GM18499 (cell line): Measurements from ENCODE around the gene MBP.

ENCODE experiments used
- ATAC-seq: cut with Tn5 transposase; IDR thresholded peaks from one replicate; pipeline ENCODE4 v1.9.1; 2021; ENCODE audit warnings: moderate number of reproducible peaks; ENCODE audit not compliant: insufficient read depth, unreplicated experiment

Gene MBP

GRCh38 chr18:77069931-77070330 lies 62.7 kb downstream of the MBP start:
- ATAC-seq: no peak

GRCh38 chr18:77069482-77069881 lies 63.1 kb downstream of the MBP start:
- ATAC-seq: no peak

- ATAC-seq: no peak
Observed at GRCh38 chr18:77068321-77069312, 64.0 kb downstream of the MBP start.

GRCh38 chr18:77067291-77068061 lies 65.1 kb downstream of the MBP start:
- no peak for ATAC-seq

GRCh38 chr18:77066689-77067088 lies 65.9 kb downstream of the MBP start:
- ATAC-seq: no peak

- no peak for ATAC-seq
Observed at GRCh38 chr18:77066101-77066500, 66.5 kb downstream of the MBP start.

GRCh38 chr18:77065221-77065981 lies 67.2 kb downstream of the MBP start:
- peak; percentile 29 for ATAC-seq

GRCh38 chr18:77063260-77063659 lies 69.3 kb downstream of the MBP start:
- ATAC-seq: peak; percentile 29

- peak; percentile 52 for ATAC-seq
Observed at GRCh38 chr18:77062518-77063003, 70.0 kb downstream of the MBP start.

GRCh38 chr18:77061946-77062517 lies 70.6 kb downstream of the MBP start:
- peak; percentile 28 for ATAC-seq

GRCh38 chr18:77061281-77061945 lies 71.2 kb downstream of the MBP start:
- ATAC-seq: no peak

GRCh38 chr18:77060151-77060550 lies 72.4 kb downstream of the MBP start:
- no peak for ATAC-seq

GRCh38 chr18:77059294-77059916 lies 73.2 kb downstream of the MBP start:
- no peak for ATAC-seq

- no peak for ATAC-seq
Observed at GRCh38 chr18:77058290-77058835, 74.2 kb downstream of the MBP start.

- no peak for ATAC-seq
Observed at GRCh38 chr18:77057006-77057395, 75.6 kb downstream of the MBP start.

GRCh38 chr18:77056344-77057005 lies 76.1 kb downstream of the MBP start:
- no peak for ATAC-seq

- ATAC-seq: no peak
Observed at GRCh38 chr18:77055429-77056300, 76.9 kb downstream of the MBP start.
